Keratinocyte (primary cell): ENCODE results near the gene GOLGA6B. TPM values are rescaled to one million over a fixed set of nuclear protein-coding genes. Genes with fewer than 3 reads are reported as not detected.

Source experiments
- DNase-seq: peaks from one replicate; pipeline ENCODE4 v3.0.0-alpha.2; 2011; ENCODE audit warnings: low read depth, missing footprints, low spot score
- FAIRE-seq: peaks from 2 replicates; lab custom pipeline; 2011; peaks lifted over from hg19 to GRCh38; lab: Jason Lieb, UNC
- H2AFZ ChIP-seq: 2 replicates; pipeline ENCODE4 v1.6.0; 2012; ENCODE audit warnings: low read length, control low read depth, inconsistent platforms; ENCODE audit not compliant: control insufficient read depth
- H3K27ac ChIP-seq: 2 replicates; pipeline ENCODE4 v1.5.1; 2011; ENCODE audit warnings: low read length; ENCODE audit not compliant: control insufficient read depth, insufficient read depth
- H3K27me3 ChIP-seq: 3 replicates; pipeline ENCODE4 v1.6.0; 2011; ENCODE audit warnings: low read length; ENCODE audit not compliant: control insufficient read depth, insufficient read depth; ENCODE audit errors: extremely low read depth
- H3K36me3 ChIP-seq, 2 experiments: 2 replicates in 1 of 2; 3 replicates in 1 of 2; pipeline ENCODE4 v1.5.1; 2011; ENCODE audit warnings: low read length in 2 of 2, mild to moderate bottlenecking in 1 of 2; ENCODE audit not compliant: control insufficient read depth in 2 of 2, insufficient read depth in 2 of 2; ENCODE audit errors: extremely low read depth in 1 of 2
- H3K4me1 ChIP-seq: 3 replicates; pipeline ENCODE4 v1.5.1; 2011; ENCODE audit warnings: low read length; ENCODE audit not compliant: control insufficient read depth, insufficient read depth; ENCODE audit errors: extremely low read depth
- H3K4me2 ChIP-seq: 3 replicates; pipeline ENCODE4 v1.6.0; 2011; ENCODE audit warnings: low read depth, low read length; ENCODE audit not compliant: control insufficient read depth, insufficient read depth; ENCODE audit errors: extremely low read depth
- H3K4me3 ChIP-seq, 3 experiments: fragments of 200-600 bp in 1 of 3; sonication (generic) in 1 of 3; 2 replicates in 2 of 3; 3 replicates in 1 of 3; pipeline ENCODE4 v1.5.1; 2011 to 2016; ENCODE audit warnings: low read length in 3 of 3, mild to moderate bottlenecking in 3 of 3, control low read depth in 2 of 3, inconsistent platforms in 1 of 3, low read depth in 1 of 3, mixed read lengths in 1 of 3, mixed run types in 1 of 3, moderate library complexity in 1 of 3; ENCODE audit not compliant: control insufficient read depth in 2 of 3, insufficient read depth in 2 of 3; ENCODE audit errors: extremely low read depth in 1 of 3
- H3K79me2 ChIP-seq: 2 replicates; pipeline ENCODE4 v1.6.0; 2012; ENCODE audit warnings: low read length; ENCODE audit not compliant: control insufficient read depth, insufficient read depth
- H3K9ac ChIP-seq: 3 replicates; pipeline ENCODE4 v1.6.0; 2011; ENCODE audit warnings: low read length; ENCODE audit not compliant: control insufficient read depth, insufficient read depth; ENCODE audit errors: extremely low read depth
- H3K9me1 ChIP-seq: 3 replicates; pipeline ENCODE4 v1.6.0; 2011; ENCODE audit warnings: low read length; ENCODE audit not compliant: control insufficient read depth, insufficient read depth; ENCODE audit errors: extremely low read depth
- H3K9me3 ChIP-seq: 2 replicates; pipeline ENCODE4 v1.5.1; 2012; ENCODE audit warnings: low read depth, low read length; ENCODE audit not compliant: control insufficient read depth
- H4K20me1 ChIP-seq: 3 replicates; pipeline ENCODE4 v1.6.0; 2011; ENCODE audit warnings: low read length; ENCODE audit not compliant: control insufficient read depth, insufficient read depth; ENCODE audit errors: extremely low read depth
- EZH2 ChIP-seq: IDR thresholded peaks from one replicate; pipeline ENCODE4 v1.6.1; 2012; ENCODE audit warnings: inconsistent platforms, mild to moderate bottlenecking, low read length, moderate library complexity
- dilution Hi-C: fragments of 300-500 bp; cut with MboI; formaldehyde crosslinking; loops from one replicate; pipeline ENCODE4 v1.7.0; 2020; ENCODE audit warnings: low sequenced_read_pairs; ENCODE audit not compliant: extremely low pct_ligation_motif_present
- polyA plus RNA-seq, 5 experiments: library from polyadenylated mRNA; depleted of rRNA in 3 of 5; stranded (reverse) in 3 of 5; stranded (forward) in 1 of 5; unstranded in 1 of 5; fragments of >200 nt; gene quantifications; 1 replicate in 1 of 5; 2 replicates in 3 of 5; 3 replicates in 1 of 5; pipeline versions ENCODE4 v1.2.1 to v1.2.3, GENCODE V29; 2011 to 2012; ENCODE audit warnings: missing spikeins in 2 of 5, low read depth in 1 of 5, low replicate concordance in 1 of 5
- TF ChIP-seq, protein P1 (sequence below), 3 experiments: IDR thresholded peaks in 1 of 3; conservative IDR thresholded peaks in 1 of 3; optimal IDR thresholded peaks in 1 of 3; 2 replicates in 2 of 3; 3 replicates in 1 of 3; pipeline versions ENCODE3 to v1.5.1; 2011; ENCODE audit warnings: low read length in 3 of 3, mild to moderate bottlenecking in 3 of 3, moderate library complexity in 2 of 3, control low read depth in 1 of 3, inconsistent platforms in 1 of 3; ENCODE audit not compliant: insufficient read depth in 2 of 3; ENCODE audit errors: extremely low read depth in 1 of 3

Gene GOLGA6B
- polyA plus RNA-seq, 1 donor (not counting 4 experiments of a cell fraction or from before 2014, with no cell fraction given), result not detected

DNA sequence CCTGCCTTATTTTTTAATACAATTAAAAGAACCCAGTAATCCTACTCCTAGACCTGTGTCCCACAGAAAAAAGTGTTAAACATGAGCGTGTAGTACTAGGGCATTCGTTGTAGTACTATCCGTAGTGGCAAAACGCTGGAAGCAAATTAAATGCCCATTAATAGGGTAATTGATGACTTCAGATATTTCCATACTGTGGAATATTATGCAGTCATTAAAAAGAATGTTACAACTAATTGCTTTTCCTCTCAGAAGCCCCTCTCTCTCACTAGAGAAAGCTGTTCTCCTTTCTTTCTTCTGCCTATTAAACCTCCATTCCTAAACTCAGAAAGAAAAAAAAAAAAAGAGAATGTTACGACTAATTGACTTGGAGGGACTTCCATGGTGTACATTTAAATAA is 34.2 kb downstream of the GOLGA6B start:
- Histone ChIP-seq H3K9me1 (no peaks in the 10 kb centered on the region), H2AFZ (no peak overlapping the region), H3K9ac (no peak overlapping the region), H4K20me1 (no peaks in the 10 kb centered on the region), H3K9me3 (no peaks in the 10 kb centered on the region), H3K4me2 (no peak overlapping the region), H3K27me3 (no peaks in the 10 kb centered on the region), H3K36me3 (no peaks in the 10 kb centered on the region), H3K4me3 (no peak overlapping the region), H3K79me2 (peaks cover 2% of the 10 kb centered on the region), H3K27ac (no peak overlapping the region), H3K4me1 (peaks cover 4% of the 10 kb centered on the region)
- FAIRE-seq (no peak), DNase-seq (no peak)
- dilution Hi-C loops, result no loop called here
- no peak for TF ChIP-seq EZH2

DNA sequence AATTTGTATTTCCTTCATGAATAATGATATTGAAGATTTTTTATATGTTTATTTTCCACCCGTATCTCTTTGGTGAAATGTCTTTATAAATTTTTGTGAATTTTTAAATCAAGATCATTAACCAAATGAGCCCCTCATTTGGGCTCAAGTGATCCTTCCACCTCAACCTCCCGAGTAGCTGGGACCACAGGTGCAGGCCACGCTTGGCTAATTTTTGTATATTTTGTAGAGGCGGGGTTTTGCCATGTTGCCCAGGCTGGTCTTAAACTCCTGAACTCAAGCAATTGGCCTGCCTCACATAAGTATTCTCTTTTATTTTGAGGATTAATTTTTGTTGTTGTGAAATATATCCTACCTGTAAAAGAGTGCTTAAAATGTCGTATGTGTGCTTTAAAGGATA is 36.4 kb downstream of the GOLGA6B start:
- TF ChIP-seq, protein P1, sequence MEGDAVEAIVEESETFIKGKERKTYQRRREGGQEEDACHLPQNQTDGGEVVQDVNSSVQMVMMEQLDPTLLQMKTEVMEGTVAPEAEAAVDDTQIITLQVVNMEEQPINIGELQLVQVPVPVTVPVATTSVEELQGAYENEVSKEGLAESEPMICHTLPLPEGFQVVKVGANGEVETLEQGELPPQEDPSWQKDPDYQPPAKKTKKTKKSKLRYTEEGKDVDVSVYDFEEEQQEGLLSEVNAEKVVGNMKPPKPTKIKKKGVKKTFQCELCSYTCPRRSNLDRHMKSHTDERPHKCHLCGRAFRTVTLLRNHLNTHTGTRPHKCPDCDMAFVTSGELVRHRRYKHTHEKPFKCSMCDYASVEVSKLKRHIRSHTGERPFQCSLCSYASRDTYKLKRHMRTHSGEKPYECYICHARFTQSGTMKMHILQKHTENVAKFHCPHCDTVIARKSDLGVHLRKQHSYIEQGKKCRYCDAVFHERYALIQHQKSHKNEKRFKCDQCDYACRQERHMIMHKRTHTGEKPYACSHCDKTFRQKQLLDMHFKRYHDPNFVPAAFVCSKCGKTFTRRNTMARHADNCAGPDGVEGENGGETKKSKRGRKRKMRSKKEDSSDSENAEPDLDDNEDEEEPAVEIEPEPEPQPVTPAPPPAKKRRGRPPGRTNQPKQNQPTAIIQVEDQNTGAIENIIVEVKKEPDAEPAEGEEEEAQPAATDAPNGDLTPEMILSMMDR (optimal IDR thresholded peaks at IDR 0.05 in 1 of 3, IDR thresholded peaks at IDR 0.05 in 1 of 3, conservative IDR thresholded peaks at IDR 0.05 in 1 of 3; ENCODE audit: extremely low read depth in 1 of 3, insufficient read depth in 2 of 3, low read length in 3 of 3), result no peak
- TF ChIP-seq EZH2, result no peak
- Histone ChIP-seq H3K4me3 (no peak overlapping the region), H3K9me1 (no peaks in the 10 kb centered on the region), H3K27me3 (no peaks in the 10 kb centered on the region), H2AFZ (no peak overlapping the region), H3K36me3 (no peaks in the 10 kb centered on the region), H3K27ac (no peak overlapping the region), H3K9ac (no peak overlapping the region), H3K4me1 (no peaks in the 10 kb centered on the region), H3K9me3 (no peaks in the 10 kb centered on the region), H3K4me2 (no peak overlapping the region), H4K20me1 (no peaks in the 10 kb centered on the region), H3K79me2 (peaks cover 2% of the 10 kb centered on the region)
- FAIRE-seq (no peak), DNase-seq (no peak)
- dilution Hi-C loops, result no loop called here

GRCh38 chr15:72698938-72699337 is 44.4 kb downstream of the GOLGA6B start:
- no peak overlapping the region for H3K4me2 ChIP-seq
- H3K9me1 ChIP-seq, result no peaks in the 10 kb centered on the region
- H3K9me3 ChIP-seq, result no peaks in the 10 kb centered on the region
- FAIRE-seq (no peak), DNase-seq (no peak)
- H3K27ac ChIP-seq, result no peak overlapping the region
- peaks cover 9% of the 10 kb centered on the region for H3K4me1 ChIP-seq
- H3K27me3 ChIP-seq, result no peaks in the 10 kb centered on the region
- dilution Hi-C loops, result no loop called here
- H3K9ac ChIP-seq, result no peak overlapping the region
- no peaks in the 10 kb centered on the region for H3K79me2 ChIP-seq
- H3K4me3 ChIP-seq, result no peak overlapping the region
- no peak for TF ChIP-seq EZH2
- TF ChIP-seq, protein P1 (optimal IDR thresholded peaks at IDR 0.05 in 1 of 3, IDR thresholded peaks at IDR 0.05 in 1 of 3, conservative IDR thresholded peaks at IDR 0.05 in 1 of 3; ENCODE audit: extremely low read depth in 1 of 3, insufficient read depth in 2 of 3, low read length in 3 of 3), result no peak
- no peaks in the 10 kb centered on the region for H3K36me3 ChIP-seq
- no peaks in the 10 kb centered on the region for H4K20me1 ChIP-seq
- H2AFZ ChIP-seq, result no peak overlapping the region
